ENCODE data around the gene DPH5. TPM values are rescaled to one million over a fixed set of nuclear protein-coding genes. Genes with fewer than 3 reads are reported as not detected.
"Not testable (repeated sequence)": the region's sequence is repeated elsewhere in the genome, so short reads cannot be mapped to it uniquely, and the experiment has no call there.

The DPH5 gene
- total RNA-seq, 1 experiment from 2014 or later, result 76.8 TPM

DNA sequence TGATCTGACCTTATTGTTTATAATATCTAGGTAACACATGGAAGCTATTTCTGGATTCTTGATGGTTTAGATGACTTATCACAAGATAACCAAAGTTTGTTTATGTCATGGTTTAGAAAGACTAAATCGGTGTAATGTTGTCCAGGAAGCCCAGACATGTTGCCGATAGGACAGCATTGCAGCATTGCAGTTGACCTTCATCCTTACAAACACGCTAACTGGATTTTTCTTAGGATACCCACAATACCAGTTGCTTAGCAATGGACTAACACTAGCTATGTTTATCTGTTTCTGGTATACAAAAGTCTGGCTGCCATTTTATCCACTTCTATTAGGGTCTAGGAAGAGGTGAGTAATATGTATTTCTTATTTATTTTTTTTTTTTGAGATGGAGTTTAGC lies 11.7 kb upstream of the DPH5 start:
- H3K9me3 Mint-ChIP-seq (ENCODE audit: unreplicated experiment), result peaks cover 8% of the 10 kb centered on the region
- DNase-seq (ENCODE audit: unreplicated experiment), result no peak
- H3K36me3 Mint-ChIP-seq (ENCODE audit: insufficient read depth, unreplicated experiment), result peaks cover 17% of the 10 kb centered on the region
- H3K4me3 Mint-ChIP-seq (ENCODE audit: unreplicated experiment), result no peak overlapping the region
- no TSS peak for BruUV-seq (replicated peaks)
- CTCF ChIA-PET, result interaction anchor here (0.6 to 1.3 kb wide), 4 partner anchors 9 to 201 kb away, joined by 3 to 4 read pairs (median 3); no protein-coding TSS in a partner anchor
- no peak overlapping the region for H3K27ac Mint-ChIP-seq (ENCODE audit: low read depth, unreplicated experiment)
- H3K4me1 Mint-ChIP-seq (ENCODE audit: insufficient read depth, unreplicated experiment), result peaks cover 6% of the 10 kb centered on the region
- TF ChIP-seq, protein P1, sequence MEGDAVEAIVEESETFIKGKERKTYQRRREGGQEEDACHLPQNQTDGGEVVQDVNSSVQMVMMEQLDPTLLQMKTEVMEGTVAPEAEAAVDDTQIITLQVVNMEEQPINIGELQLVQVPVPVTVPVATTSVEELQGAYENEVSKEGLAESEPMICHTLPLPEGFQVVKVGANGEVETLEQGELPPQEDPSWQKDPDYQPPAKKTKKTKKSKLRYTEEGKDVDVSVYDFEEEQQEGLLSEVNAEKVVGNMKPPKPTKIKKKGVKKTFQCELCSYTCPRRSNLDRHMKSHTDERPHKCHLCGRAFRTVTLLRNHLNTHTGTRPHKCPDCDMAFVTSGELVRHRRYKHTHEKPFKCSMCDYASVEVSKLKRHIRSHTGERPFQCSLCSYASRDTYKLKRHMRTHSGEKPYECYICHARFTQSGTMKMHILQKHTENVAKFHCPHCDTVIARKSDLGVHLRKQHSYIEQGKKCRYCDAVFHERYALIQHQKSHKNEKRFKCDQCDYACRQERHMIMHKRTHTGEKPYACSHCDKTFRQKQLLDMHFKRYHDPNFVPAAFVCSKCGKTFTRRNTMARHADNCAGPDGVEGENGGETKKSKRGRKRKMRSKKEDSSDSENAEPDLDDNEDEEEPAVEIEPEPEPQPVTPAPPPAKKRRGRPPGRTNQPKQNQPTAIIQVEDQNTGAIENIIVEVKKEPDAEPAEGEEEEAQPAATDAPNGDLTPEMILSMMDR (IDR thresholded peaks at IDR 0.05; ENCODE audit: unreplicated experiment), result no peak
- no peaks in the 10 kb centered on the region for H3K27me3 Mint-ChIP-seq (ENCODE audit: insufficient read depth, unreplicated experiment)
- intact Hi-C loops (cut with micrococcal nuclease), result no loop called here
- POLR2A ChIA-PET, result no interaction called here

- POLR2A ChIA-PET, result no interaction called here
- intact Hi-C loops (cut with micrococcal nuclease), result no loop called here
- H3K36me3 Mint-ChIP-seq (ENCODE audit: insufficient read depth, unreplicated experiment), result peaks cover 6% of the 10 kb centered on the region
Observed at GRCh38 chr1:101033017-101033416, 7.4 kb upstream of the DPH5 start.

DNA sequence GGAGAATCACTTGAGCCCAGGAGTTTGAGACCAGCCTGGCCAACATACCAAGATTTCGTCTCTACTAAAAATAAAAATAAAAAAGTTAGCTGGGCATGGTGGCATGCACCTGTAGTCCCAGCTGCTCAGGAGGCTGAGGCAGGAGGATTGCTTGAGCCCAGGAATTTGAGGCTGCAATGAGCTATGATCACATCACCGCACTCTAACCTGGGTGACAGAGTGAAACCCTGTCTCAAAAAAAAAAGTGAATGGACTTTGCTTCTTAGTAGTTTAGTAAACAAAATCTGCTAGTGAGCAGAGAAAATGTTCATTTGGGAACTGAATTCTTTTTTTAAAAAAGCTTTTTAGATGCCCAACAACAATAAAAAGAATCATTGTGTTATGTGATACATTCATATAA lies 6.5 kb upstream of the DPH5 start:
- intact Hi-C loops (cut with micrococcal nuclease); H3K9me3 Mint-ChIP-seq (ENCODE audit: unreplicated experiment): not testable (repeated sequence)

More at GRCh38 chr1:101033017-101033416, 7.4 kb upstream of the DPH5 start:
- CTCF ChIA-PET, result no interaction called here
- Mint-ChIP-seq H3K9me3 (ENCODE audit: unreplicated experiment) (no peaks in the 10 kb centered on the region), H3K4me1 (ENCODE audit: insufficient read depth, unreplicated experiment) (peaks cover under 1% of the 10 kb centered on the region), H3K27ac (ENCODE audit: low read depth, unreplicated experiment) (no peak overlapping the region), H3K27me3 (ENCODE audit: insufficient read depth, unreplicated experiment) (no peaks in the 10 kb centered on the region), H3K4me3 (ENCODE audit: unreplicated experiment) (no peak overlapping the region)
- DNase-seq (ENCODE audit: unreplicated experiment), result no peak
- TF ChIP-seq, protein P1 (IDR thresholded peaks at IDR 0.05; ENCODE audit: unreplicated experiment), result no peak
- BruUV-seq (replicated peaks), result no TSS peak

DNA sequence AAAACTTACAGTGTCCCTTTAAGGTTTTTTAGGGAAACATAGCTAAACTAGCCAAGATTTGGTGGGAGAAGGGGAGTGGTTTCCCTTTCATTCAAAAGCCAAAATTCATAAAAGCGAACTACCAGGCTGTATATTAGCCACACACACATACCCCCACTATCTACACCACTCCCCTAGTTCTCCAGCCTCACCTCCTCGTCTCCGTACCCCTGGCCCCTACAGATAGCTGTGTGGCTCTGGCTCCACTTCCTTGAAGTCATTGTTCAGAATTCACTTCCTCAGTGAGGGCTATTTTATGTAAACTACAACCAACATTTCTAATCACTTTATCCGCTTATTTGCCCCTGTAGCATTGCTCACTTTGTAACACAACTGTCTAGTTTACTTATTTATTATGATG lies 5.3 kb upstream of the DPH5 start:
- Mint-ChIP-seq H3K4me1 (ENCODE audit: insufficient read depth, unreplicated experiment) (peaks cover 14% of the 10 kb centered on the region), H3K9me3 (ENCODE audit: unreplicated experiment) (no peaks in the 10 kb centered on the region), H3K36me3 (ENCODE audit: insufficient read depth, unreplicated experiment) (peaks cover 11% of the 10 kb centered on the region), H3K4me3 (ENCODE audit: unreplicated experiment) (no peak overlapping the region), H3K27ac (ENCODE audit: low read depth, unreplicated experiment) (no peak overlapping the region), H3K27me3 (ENCODE audit: insufficient read depth, unreplicated experiment) (no peaks in the 10 kb centered on the region)
- no TSS peak for BruUV-seq (replicated peaks)
- ChIA-PET POLR2A (interaction anchor here (0.8 kb wide), 1 partner anchor 9 kb away, joined by 3 read pairs; no protein-coding TSS in a partner anchor), CTCF (interaction anchor here (0.6 to 1.4 kb wide), 5 partner anchors 42 to 262 kb away, joined by 3 read pairs; no protein-coding TSS in a partner anchor)
- intact Hi-C loops (cut with micrococcal nuclease), result no loop called here
- TF ChIP-seq, protein P1 (IDR thresholded peaks at IDR 0.05; ENCODE audit: unreplicated experiment), result no peak
- no peak for DNase-seq (ENCODE audit: unreplicated experiment)

More for the DNA sequence above, 6.5 kb upstream of the DPH5 start:
- DNase-seq (ENCODE audit: unreplicated experiment); H3K4me1 Mint-ChIP-seq (ENCODE audit: insufficient read depth, unreplicated experiment); H3K27me3 Mint-ChIP-seq (ENCODE audit: insufficient read depth, unreplicated experiment); BruUV-seq (replicated peaks); H3K36me3 Mint-ChIP-seq (ENCODE audit: insufficient read depth, unreplicated experiment); H3K27ac Mint-ChIP-seq (ENCODE audit: low read depth, unreplicated experiment); CTCF ChIA-PET; H3K4me3 Mint-ChIP-seq (ENCODE audit: unreplicated experiment): not testable (repeated sequence)
- POLR2A ChIA-PET, result interaction anchor here (0.6 kb wide), 1 partner anchor 28 kb away, joined by 3 read pairs; no protein-coding TSS in a partner anchor

All from MCF 10A (cell line).